ENCODE results near the gene MOCS3.

The MOCS3 gene

GRCh38 chr20:50930976-50931305 is 27.7 kb upstream of the MOCS3 start:
- DNase-seq (ENCODE audit: extremely low spot score) = peak; percentile 67
- CTCF ChIA-PET = interaction anchor here (0.9 to 13.0 kb wide), 21 partner anchors 9 to 158 kb away, joined by 3 to 220 read pairs (median 4); partner anchors contain the start of genes BCAS4, DPM1 and MOCS3

GRCh38 chr20:50931306-50932015 is 27.2 kb upstream of the MOCS3 start, which contains the start of gene ADNP:
Gene ADNP, minus strand, starts transcription at chr20:50931437. Its CDS starts 27,441 bp downstream, at chr20:50903996.
- ChIA-PET POLR2A (interaction anchor here (0.5 to 4.2 kb wide), 11 partner anchors 10 to 968 kb away, joined by 3 to 27 read pairs (median 5); partner anchors contain the start of genes BCAS4, DPM1 and MOCS3), CTCF (interaction anchor here (0.9 to 13.0 kb wide), 22 partner anchors 9 to 158 kb away, joined by 3 to 220 read pairs (median 4); partner anchors contain the start of genes BCAS4, DPM1 and MOCS3)
- peak; percentile 68 for TF ChIP-seq CTCF (IDR thresholded peaks at IDR 0.05; ENCODE audit: control extremely low read depth, extremely low read depth, low read depth, missing control alignments)
- peak; percentile 84 for DNase-seq (ENCODE audit: extremely low spot score)

More at GRCh38 chr20:50930976-50931305, 27.7 kb upstream of the MOCS3 start:
- TF ChIP-seq CTCF (IDR thresholded peaks at IDR 0.05; ENCODE audit: control extremely low read depth, extremely low read depth, low read depth, missing control alignments) = no peak
- POLR2A ChIA-PET = interaction anchor here (0.5 to 4.2 kb wide), 10 partner anchors 10 to 968 kb away, joined by 3 to 27 read pairs (median 5); partner anchors contain the start of genes BCAS4, DPM1 and MOCS3

GRCh38 chr20:50932016-50932485 is 26.6 kb upstream of the MOCS3 start:
- ChIA-PET CTCF (interaction anchor here (1.0 to 13.0 kb wide), 17 partner anchors 8 to 140 kb away, joined by 3 to 220 read pairs (median 4); partner anchors contain the start of genes BCAS4, DPM1 and MOCS3), POLR2A (interaction anchor here (1.0 to 4.2 kb wide), 3 partner anchors 15 to 137 kb away, joined by 5 to 27 read pairs (median 9); partner anchors contain the start of genes BCAS4, DPM1 and MOCS3)
- DNase-seq (ENCODE audit: extremely low spot score) = no peak
- no peak for TF ChIP-seq CTCF (IDR thresholded peaks at IDR 0.05; ENCODE audit: control extremely low read depth, extremely low read depth, low read depth, missing control alignments)

- ChIA-PET CTCF (interaction anchor here (1.5 to 13.0 kb wide), 6 partner anchors 7 to 141 kb away, joined by 4 to 220 read pairs (median 36); partner anchors contain the start of gene BCAS4), POLR2A (interaction anchor here (4.2 kb wide), 1 partner anchor 26 kb away, joined by 27 read pairs; the partner anchor contains the start of genes DPM1 and MOCS3)
- TF ChIP-seq CTCF (IDR thresholded peaks at IDR 0.05; ENCODE audit: control extremely low read depth, extremely low read depth, low read depth, missing control alignments) = no peak
- DNase-seq (ENCODE audit: extremely low spot score) = no peak
These were observed 25.8 kb upstream of the MOCS3 start for GRCh38 chr20:50932691-50933280.

GRCh38 chr20:50933589-50933988 is 25.0 kb upstream of the MOCS3 start:
- POLR2A ChIA-PET = no interaction called here
- CTCF ChIA-PET = interaction anchor here (1.1 to 13.0 kb wide), 4 partner anchors 12 to 142 kb away, joined by 3 to 220 read pairs (median 4); partner anchors contain the start of gene BCAS4
- no peak for DNase-seq (ENCODE audit: extremely low spot score)
- no peak for TF ChIP-seq CTCF (IDR thresholded peaks at IDR 0.05; ENCODE audit: control extremely low read depth, extremely low read depth, low read depth, missing control alignments)

- DNase-seq (ENCODE audit: extremely low spot score) = no peak
- POLR2A ChIA-PET = no interaction called here
- CTCF ChIA-PET = interaction anchor here (1.0 kb wide), 1 partner anchor 12 kb away, joined by 4 read pairs; the partner anchor contains the start of gene ADNP
- no peak for TF ChIP-seq CTCF (IDR thresholded peaks at IDR 0.05; ENCODE audit: control extremely low read depth, extremely low read depth, low read depth, missing control alignments)
These were observed 15.5 kb upstream of the MOCS3 start for GRCh38 chr20:50943069-50943468.
